HT1080 (cell line): Measurements from ENCODE around the gene CTTNBP2NL. TPM values are rescaled to one million over a fixed set of nuclear protein-coding genes. Genes with fewer than 3 reads are reported as not detected.

Experiments
- DNase-seq: peaks from one replicate; pipeline ENCODE4 v3.0.0-alpha.2; 2015; ENCODE audit warnings: low read depth
- small RNA-seq: library from RNA; depleted of rRNA; stranded (forward); fragments of <200 nt; gene quantifications from one replicate; pipeline ENCODE3, GENCODE V24; 2014
- total RNA-seq: library from RNA; depleted of rRNA; stranded (reverse); fragments of >200 nt; shearing (Covaris generic); gene quantifications from 2 replicates; pipeline ENCODE4 v1.2.3, GENCODE V29; 2014; rRNA removed

CTTNBP2NL gene
- total RNA-seq, 1 experiment from 2014 or later, result 8.6 TPM

- no peak for DNase-seq
These were observed 109.4 kb downstream of the CTTNBP2NL start for GRCh38 chr1:112505400-112505785.

- no peak for DNase-seq
These were observed 109.9 kb downstream of the CTTNBP2NL start for GRCh38 chr1:112505878-112506277.

- DNase-seq, result no peak
These were observed 110.3 kb downstream of the CTTNBP2NL start for GRCh38 chr1:112506306-112506705.

GRCh38 chr1:112506731-112507130 lies 110.7 kb downstream of the CTTNBP2NL start:
- DNase-seq, result no peak

GRCh38 chr1:112507336-112507735 lies 111.3 kb downstream of the CTTNBP2NL start:
- DNase-seq, result no peak

GRCh38 chr1:112507921-112508277 lies 111.9 kb downstream of the CTTNBP2NL start:
- DNase-seq, result no peak

- no peak for DNase-seq
These were observed 112.4 kb downstream of the CTTNBP2NL start, which contains the start of gene WNT2B for GRCh38 chr1:112508278-112509004. TSS of gene WNT2B (plus strand) at chr1:112508965. CDS start at chr1:112509263, 298 bp downstream.

- no peak for DNase-seq
These were observed 113.1 kb downstream of the CTTNBP2NL start for GRCh38 chr1:112509005-112509659.

- DNase-seq, result no peak
These were observed 113.7 kb downstream of the CTTNBP2NL start for GRCh38 chr1:112509660-112510178.

- no peak for DNase-seq
These were observed 114.3 kb downstream of the CTTNBP2NL start for GRCh38 chr1:112510340-112510739.

Small RNA genes within 50 kb of the gene (small RNA-seq; reads per million reads assigned to genes)
- gene RF01210, result not detected

Other genes starting within 250 kb of the CTTNBP2NL start
- 0.02 TPM in 1 of 2 replicates, not detected in the other for gene WNT2B, start 112.8 kb downstream of the CTTNBP2NL start, total RNA-seq
- 19.3 and 23.3 TPM in 2 replicates for gene ST7L, start 222.9 kb downstream of the CTTNBP2NL start, total RNA-seq
- 240 and 250 TPM in 2 replicates for gene CAPZA1, start 223.6 kb downstream of the CTTNBP2NL start, total RNA-seq